Measurements from ENCODE around the gene COX19.

DNA sequence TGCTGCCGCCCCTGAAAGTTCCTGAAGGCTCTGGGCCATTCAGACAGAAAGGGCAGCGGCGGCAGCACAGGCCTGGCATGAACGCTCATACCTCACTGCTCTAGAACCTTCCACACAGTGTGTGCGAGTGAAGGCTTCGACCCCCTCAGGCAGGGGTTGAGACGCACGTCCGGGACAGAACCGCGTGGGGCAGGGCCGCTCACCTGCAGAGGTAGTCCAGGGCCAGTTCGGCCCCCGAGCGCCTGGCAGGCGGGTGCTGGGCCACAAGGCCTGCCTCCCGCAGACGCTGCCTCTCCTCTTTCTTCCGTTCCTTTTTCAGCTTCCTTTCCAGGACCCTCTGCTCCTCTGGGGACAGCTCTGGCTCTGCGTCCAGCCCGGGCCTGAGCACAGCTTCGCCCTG, 34.4 kb upstream of the COX19 start:
- TF ChIP-seq, protein P1, sequence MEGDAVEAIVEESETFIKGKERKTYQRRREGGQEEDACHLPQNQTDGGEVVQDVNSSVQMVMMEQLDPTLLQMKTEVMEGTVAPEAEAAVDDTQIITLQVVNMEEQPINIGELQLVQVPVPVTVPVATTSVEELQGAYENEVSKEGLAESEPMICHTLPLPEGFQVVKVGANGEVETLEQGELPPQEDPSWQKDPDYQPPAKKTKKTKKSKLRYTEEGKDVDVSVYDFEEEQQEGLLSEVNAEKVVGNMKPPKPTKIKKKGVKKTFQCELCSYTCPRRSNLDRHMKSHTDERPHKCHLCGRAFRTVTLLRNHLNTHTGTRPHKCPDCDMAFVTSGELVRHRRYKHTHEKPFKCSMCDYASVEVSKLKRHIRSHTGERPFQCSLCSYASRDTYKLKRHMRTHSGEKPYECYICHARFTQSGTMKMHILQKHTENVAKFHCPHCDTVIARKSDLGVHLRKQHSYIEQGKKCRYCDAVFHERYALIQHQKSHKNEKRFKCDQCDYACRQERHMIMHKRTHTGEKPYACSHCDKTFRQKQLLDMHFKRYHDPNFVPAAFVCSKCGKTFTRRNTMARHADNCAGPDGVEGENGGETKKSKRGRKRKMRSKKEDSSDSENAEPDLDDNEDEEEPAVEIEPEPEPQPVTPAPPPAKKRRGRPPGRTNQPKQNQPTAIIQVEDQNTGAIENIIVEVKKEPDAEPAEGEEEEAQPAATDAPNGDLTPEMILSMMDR (IDR thresholded peaks at IDR 0.05 in 4 of 5, conservative IDR thresholded peaks at IDR 0.05 in 1 of 5), result no peak
- no peak for TF ChIP-seq POLR2A (IDR thresholded peaks at IDR 0.05)

Measured in gastrocnemius medialis (tissue), 4 donors.